ENCODE results near the gene LRRC47.
A peak's percentile ranks its signal among the peaks of the same experiment; 100 is the strongest.

Gene LRRC47

GRCh38 chr1:3773572-3774275, 22.6 kb downstream of the LRRC47 start:
- H3K4me3 ChIP-seq: peak overlapping the region; percentile 86
- no peak for TF ChIP-seq CTCF (IDR thresholded peaks at IDR 0.05)
- DNase-seq (ENCODE audit: low spot score): no peak
- peak overlapping the region in 1 of 2 donors; percentile 89 for H3K27ac ChIP-seq

- peak within 1 kb of the TSS; percentile 69 to 89 for H3K27ac ChIP-seq
- H3K4me3 ChIP-seq: peak within 1 kb of the TSS; percentile 86
- no peak for DNase-seq (ENCODE audit: low spot score)
- TF ChIP-seq CTCF (IDR thresholded peaks at IDR 0.05): no peak
These were observed 23.4 kb downstream of the LRRC47 start, which contains the start of gene SMIM1 for GRCh38 chr1:3772715-3773571. SMIM1 (plus strand) TSS chr1:3772749; CDS start chr1:3775374, 2,625 bp downstream.

GRCh38 chr1:3772027-3772714, 24.1 kb downstream of the LRRC47 start:
- TF ChIP-seq CTCF (IDR thresholded peaks at IDR 0.05): no peak
- Histone ChIP-seq H3K4me3 (peak overlapping the region; percentile 86), H3K27ac (peak overlapping the region; percentile 69 to 89)
- peak; percentile 91 for DNase-seq (ENCODE audit: low spot score)

- no peak for DNase-seq (ENCODE audit: low spot score)
- peak overlapping the region; percentile 86 for H3K4me3 ChIP-seq
- no peak for TF ChIP-seq CTCF (IDR thresholded peaks at IDR 0.05)
- peak overlapping the region in 1 of 2 donors; percentile 59 for H3K27ac ChIP-seq
These were observed 24.9 kb downstream of the LRRC47 start for GRCh38 chr1:3771108-3772026.

GRCh38 chr1:3770047-3770765, 26.1 kb downstream of the LRRC47 start:
- H3K27ac ChIP-seq: no peak overlapping the region
- no peak for DNase-seq (ENCODE audit: low spot score)
- no peak for TF ChIP-seq CTCF (IDR thresholded peaks at IDR 0.05)
- H3K4me3 ChIP-seq: no peak overlapping the region
